ENCODE results near the gene ARSK.

DNA sequence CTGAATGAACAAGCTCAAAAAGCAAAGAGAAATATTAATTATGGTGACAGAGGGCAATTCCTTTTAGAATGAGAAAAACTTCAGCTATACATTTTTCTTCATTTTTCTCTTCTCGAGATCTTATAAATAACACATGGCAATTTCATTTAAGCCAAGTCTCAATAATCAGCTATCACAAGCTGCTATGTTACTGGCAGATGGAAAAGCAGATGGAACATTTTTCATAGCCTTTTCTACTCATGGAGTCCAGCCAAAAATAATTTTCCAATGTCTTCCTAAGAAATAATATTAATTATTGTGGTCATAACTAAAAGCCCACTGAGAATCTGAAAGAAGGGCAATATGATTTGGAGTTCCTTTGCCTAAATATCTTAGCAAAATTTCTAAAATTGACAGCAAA lies 35.8 kb upstream of the ARSK start:
- TF ChIP-seq, protein P1, sequence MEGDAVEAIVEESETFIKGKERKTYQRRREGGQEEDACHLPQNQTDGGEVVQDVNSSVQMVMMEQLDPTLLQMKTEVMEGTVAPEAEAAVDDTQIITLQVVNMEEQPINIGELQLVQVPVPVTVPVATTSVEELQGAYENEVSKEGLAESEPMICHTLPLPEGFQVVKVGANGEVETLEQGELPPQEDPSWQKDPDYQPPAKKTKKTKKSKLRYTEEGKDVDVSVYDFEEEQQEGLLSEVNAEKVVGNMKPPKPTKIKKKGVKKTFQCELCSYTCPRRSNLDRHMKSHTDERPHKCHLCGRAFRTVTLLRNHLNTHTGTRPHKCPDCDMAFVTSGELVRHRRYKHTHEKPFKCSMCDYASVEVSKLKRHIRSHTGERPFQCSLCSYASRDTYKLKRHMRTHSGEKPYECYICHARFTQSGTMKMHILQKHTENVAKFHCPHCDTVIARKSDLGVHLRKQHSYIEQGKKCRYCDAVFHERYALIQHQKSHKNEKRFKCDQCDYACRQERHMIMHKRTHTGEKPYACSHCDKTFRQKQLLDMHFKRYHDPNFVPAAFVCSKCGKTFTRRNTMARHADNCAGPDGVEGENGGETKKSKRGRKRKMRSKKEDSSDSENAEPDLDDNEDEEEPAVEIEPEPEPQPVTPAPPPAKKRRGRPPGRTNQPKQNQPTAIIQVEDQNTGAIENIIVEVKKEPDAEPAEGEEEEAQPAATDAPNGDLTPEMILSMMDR (IDR thresholded peaks at IDR 0.05): no peak
- TF ChIP-seq, protein P2, sequence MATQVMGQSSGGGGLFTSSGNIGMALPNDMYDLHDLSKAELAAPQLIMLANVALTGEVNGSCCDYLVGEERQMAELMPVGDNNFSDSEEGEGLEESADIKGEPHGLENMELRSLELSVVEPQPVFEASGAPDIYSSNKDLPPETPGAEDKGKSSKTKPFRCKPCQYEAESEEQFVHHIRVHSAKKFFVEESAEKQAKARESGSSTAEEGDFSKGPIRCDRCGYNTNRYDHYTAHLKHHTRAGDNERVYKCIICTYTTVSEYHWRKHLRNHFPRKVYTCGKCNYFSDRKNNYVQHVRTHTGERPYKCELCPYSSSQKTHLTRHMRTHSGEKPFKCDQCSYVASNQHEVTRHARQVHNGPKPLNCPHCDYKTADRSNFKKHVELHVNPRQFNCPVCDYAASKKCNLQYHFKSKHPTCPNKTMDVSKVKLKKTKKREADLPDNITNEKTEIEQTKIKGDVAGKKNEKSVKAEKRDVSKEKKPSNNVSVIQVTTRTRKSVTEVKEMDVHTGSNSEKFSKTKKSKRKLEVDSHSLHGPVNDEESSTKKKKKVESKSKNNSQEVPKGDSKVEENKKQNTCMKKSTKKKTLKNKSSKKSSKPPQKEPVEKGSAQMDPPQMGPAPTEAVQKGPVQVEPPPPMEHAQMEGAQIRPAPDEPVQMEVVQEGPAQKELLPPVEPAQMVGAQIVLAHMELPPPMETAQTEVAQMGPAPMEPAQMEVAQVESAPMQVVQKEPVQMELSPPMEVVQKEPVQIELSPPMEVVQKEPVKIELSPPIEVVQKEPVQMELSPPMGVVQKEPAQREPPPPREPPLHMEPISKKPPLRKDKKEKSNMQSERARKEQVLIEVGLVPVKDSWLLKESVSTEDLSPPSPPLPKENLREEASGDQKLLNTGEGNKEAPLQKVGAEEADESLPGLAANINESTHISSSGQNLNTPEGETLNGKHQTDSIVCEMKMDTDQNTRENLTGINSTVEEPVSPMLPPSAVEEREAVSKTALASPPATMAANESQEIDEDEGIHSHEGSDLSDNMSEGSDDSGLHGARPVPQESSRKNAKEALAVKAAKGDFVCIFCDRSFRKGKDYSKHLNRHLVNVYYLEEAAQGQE (IDR thresholded peaks at IDR 0.05; ENCODE audit: low read depth, low read length): no peak
- TF ChIP-seq JUND (IDR thresholded peaks at IDR 0.05): no peak

Data from SK-N-SH (cell line).